Measurements from ENCODE around the gene DDX18.

DNA sequence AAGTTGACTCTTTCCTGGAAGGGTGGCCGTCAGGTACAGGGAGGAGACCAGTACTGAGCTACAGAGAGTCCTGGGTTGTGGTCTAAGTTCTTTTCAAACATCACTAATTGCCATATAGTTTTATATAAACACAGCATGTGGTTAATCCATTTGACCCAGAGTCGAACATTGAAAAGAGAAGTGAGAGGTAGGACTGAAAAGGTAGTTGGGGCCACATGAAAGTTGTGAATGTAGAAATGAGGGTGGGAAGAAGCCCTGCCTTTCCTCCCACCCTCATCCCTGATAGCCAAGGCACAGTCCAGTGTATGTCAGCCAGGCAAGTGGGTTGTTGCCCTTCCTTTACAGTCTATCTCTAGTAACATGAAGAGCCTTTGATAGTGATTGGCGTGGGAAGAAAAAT lies 4.4 kb downstream of the DDX18 start:
- TF ChIP-seq MXI1 (IDR thresholded peaks at IDR 0.05; ENCODE audit: borderline replicate concordance, low read depth, low read length), result no peak
- TF ChIP-seq USF2 (IDR thresholded peaks at IDR 0.05; ENCODE audit: low read depth, low read length), result no peak
- no peak for TF ChIP-seq POLR2A (IDR thresholded peaks at IDR 0.05; ENCODE audit: low read depth, low read length)
